Fibroblast of lung (primary cell): ENCODE results near the gene PPT1.

Experiments
- EZH2 ChIP-seq: IDR thresholded peaks from 2 replicates; pipeline ENCODE4 v1.5.1; 2012; ENCODE audit warnings: low read length, control low read depth, mild to moderate bottlenecking; ENCODE audit errors: missing control alignments
- TF ChIP-seq, protein P1 (sequence below), 2 donors: IDR thresholded peaks in 1 of 2; conservative IDR thresholded peaks in 1 of 2; 1 replicate in 1 of 2; 2 replicates in 1 of 2; pipeline ENCODE4 v1.5.1; 2011 to 2012; ENCODE audit warnings: low read length in 2 of 2, control low read depth in 1 of 2, inconsistent platforms in 1 of 2, low read depth in 1 of 2, mild to moderate bottlenecking in 1 of 2

DNA sequence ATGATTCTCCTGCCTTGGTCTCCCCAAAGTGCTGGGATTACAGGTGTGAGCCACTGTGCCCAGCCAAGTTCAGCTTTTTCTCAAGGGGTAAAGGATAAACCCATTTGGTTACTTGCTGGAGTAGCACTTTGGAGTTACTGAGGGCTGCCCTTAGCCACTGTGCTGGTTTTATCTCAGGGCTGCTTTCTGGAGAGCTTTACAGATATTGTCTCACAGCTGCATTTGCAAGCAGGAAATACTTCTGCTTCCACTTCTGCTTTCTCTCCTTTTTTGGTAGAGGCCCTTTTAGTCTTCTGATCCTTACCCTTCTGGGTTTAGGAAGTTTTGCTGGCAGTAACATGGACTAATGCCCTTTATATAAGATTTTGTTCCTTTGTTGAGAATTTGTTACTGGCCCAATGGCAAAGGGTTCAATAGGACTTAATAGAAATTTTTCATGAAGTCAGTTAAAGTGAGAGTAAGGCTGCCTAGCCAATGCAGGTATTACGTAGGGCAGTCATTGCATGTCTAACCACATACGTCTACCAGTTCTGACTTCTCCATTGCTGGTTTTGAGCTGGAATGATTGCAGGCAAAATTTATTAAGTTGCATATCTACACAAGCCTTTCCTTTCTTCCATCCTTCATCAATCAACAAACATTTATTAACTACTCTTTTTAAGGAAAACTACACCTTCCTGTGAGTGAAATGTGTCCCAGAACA, 32.1 kb downstream of the PPT1 start:
- TF ChIP-seq, protein P1, sequence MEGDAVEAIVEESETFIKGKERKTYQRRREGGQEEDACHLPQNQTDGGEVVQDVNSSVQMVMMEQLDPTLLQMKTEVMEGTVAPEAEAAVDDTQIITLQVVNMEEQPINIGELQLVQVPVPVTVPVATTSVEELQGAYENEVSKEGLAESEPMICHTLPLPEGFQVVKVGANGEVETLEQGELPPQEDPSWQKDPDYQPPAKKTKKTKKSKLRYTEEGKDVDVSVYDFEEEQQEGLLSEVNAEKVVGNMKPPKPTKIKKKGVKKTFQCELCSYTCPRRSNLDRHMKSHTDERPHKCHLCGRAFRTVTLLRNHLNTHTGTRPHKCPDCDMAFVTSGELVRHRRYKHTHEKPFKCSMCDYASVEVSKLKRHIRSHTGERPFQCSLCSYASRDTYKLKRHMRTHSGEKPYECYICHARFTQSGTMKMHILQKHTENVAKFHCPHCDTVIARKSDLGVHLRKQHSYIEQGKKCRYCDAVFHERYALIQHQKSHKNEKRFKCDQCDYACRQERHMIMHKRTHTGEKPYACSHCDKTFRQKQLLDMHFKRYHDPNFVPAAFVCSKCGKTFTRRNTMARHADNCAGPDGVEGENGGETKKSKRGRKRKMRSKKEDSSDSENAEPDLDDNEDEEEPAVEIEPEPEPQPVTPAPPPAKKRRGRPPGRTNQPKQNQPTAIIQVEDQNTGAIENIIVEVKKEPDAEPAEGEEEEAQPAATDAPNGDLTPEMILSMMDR (conservative IDR thresholded peaks at IDR 0.05 in 1 of 2, IDR thresholded peaks at IDR 0.05 in 1 of 2; ENCODE audit: low read depth in 1 of 2, low read length in 2 of 2), result no peak
- no peak for TF ChIP-seq EZH2
